Measurements from ENCODE around the gene SMTNL2. TPM values are rescaled to one million over a fixed set of nuclear protein-coding genes. Genes with fewer than 3 reads are reported as not detected.

SMTNL2 gene
- 40.4 TPM for total RNA-seq
- long read RNA-seq, transcript SMTNL2-201 (8 exons, 1,919 nt), result minor isoform, 9 of 116 reads
- long read RNA-seq, transcript SMTNL2-202 (8 exons, 2,280 nt), result major isoform, 37 of 116 reads
- long read RNA-seq, partial matches to known transcripts, result 10 of 116 reads
- long read RNA-seq, other reads (novel, unspliced or antisense), result 60 of 116 reads

DNA sequence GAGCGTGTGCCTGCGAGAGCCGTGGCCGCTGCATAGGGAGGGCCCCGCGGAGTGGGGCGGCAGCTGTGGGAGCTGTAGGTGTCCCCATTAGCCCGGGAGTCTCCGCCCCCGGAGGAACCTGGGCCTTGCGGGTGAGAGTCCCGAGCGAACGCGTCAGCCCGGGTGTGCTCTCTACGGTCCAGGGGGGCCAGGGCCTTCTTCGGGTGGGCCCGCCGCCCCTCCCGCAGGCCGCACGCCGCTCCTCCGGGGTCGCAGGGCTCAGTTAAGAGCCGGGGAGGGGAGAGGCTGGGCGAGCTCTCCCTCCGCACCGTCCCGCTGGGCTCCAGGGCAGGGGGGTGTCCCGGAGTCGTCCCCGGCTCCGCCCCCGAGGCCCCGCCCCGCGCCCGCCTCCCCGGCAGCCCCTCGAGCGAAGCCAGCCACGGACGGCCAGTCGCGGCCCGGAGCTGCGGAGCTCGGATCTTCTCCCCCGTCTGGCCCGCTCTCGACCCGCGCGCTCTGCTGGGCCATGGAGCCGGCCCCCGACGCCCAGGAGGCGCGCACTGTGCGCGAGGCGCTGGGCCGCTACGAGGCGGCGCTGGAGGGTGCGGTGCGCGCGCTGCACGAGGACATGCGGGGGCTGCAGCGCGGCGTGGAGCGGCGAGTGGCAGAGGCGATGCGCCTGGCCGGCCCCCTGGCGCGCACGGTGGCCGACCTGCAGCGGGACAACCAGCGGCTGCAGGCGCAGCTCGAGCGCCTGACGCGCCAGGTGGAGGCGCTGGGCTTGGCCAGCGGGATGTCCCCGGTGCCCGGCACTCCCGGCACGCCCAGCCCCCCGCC is at the start of gene SMTNL2:
Gene SMTNL2 (plus strand): TSS at position 429 of the 816 bp plus-strand sequence. CDS start 77 bp downstream, at position 506.
- intact Hi-C loops (cut with DNase I), result no loop called here
- ATAC-seq (ENCODE audit: poor library complexity), result peak; percentile 87
- peak; percentile 82 for DNase-seq

DNA sequence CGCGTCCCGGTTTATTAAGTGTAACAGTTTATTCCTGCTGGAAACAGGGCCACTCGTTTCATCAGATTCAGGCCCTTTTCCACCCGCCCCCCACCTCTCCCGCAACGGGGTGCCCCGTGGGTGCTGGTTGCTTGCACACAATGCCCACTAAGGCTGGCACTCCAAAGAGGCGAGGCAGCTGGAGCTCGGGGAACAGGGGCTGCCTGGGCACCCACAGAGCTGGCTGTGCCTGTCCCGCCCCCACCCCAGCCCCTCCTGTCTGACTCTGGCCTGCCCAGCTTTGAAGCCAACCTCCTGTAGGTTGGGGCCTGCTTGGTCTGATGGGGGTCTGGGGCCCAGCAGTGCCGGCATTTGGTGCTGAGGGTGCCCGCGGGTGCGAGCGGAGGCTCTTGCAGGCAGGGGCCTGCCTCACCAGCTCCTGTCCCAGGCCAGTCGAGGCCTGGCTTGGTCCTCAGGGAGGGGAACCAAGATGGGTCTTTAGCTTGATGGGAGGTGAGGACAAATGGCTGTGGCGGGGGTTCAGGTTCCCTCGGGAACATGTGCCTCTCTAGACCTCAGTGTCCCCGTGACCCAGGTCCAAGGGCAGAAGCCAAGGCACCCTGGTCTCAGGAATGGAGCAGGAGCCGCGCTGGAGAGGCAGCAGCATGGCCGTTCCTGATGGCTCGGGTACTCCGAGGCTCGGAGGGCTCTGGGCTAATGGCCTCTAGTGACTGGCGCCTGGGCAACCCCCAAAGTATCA is 49.2 kb upstream of the SMTNL2 start:
- no peak for ATAC-seq (ENCODE audit: poor library complexity)
- DNase-seq, result no peak
- intact Hi-C loops (cut with DNase I), result loop anchor here (5.0 kb wide), 1 partner anchor 113 kb away; no protein-coding TSS in a partner anchor

DNA sequence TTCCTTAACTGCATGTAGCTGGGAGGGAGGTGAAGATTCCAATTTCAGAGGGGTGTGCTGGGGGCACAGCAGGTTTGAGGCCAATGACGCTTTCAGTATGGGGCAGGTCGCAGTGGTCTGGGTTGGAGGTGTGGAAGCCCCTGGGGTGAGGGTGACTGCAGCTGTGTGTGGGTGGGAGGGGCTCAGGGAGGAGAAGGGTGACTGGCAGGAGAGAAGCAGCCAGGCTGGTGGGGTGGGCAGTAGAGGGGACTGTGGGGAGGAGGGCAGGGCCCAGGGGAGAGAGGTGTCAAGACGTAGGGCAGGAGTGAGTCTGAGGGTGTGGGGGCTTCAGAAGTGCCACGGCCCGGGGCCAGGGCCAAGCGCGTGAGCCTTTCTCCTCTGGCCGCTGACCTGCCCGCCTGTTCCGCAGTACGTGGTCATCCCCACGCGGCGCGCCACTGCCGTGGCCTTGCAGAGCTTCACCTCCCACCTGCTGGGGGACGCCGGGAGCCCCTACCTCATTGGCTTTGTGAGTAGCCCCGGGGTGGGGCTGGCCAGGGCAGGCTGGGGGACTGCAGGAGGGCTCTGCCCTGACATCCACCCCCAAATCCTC is 48.6 kb upstream of the SMTNL2 start:
- no peak for ATAC-seq (ENCODE audit: poor library complexity)
- DNase-seq, result peak; percentile 40
- intact Hi-C loops (cut with DNase I), result loop anchor here (5.0 kb wide), 1 partner anchor 113 kb away; no protein-coding TSS in a partner anchor

DNA sequence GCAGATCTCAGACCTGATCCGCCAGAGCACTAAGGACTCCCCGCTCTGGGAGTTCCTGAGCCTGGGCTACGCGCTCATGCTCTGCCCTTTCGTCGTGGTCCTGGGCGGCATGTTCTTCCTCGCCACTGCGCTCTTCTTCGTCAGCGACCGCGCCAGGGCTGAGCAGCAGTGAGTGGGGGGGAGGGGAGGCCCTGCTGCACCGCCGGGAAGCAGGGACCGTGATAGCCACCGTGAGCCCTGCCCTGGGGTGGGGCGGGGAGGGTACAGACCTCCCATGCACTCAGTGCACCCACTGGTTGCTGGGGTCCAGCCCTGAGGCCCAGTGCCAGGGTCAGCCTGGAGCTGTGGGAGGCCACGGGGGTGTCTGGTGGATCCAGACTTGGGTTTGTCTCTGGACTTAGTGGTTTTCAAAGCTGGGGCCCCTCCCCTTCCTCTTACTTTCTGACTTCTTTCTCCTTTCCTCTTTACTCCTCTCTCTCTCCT is 48.0 kb upstream of the SMTNL2 start:
- DNase-seq (peak; percentile 48), ATAC-seq (ENCODE audit: poor library complexity) (peak; percentile 20)
- intact Hi-C loops (cut with DNase I), result loop anchor here (5.0 kb wide), 1 partner anchor 114 kb away; no protein-coding TSS in a partner anchor

DNA sequence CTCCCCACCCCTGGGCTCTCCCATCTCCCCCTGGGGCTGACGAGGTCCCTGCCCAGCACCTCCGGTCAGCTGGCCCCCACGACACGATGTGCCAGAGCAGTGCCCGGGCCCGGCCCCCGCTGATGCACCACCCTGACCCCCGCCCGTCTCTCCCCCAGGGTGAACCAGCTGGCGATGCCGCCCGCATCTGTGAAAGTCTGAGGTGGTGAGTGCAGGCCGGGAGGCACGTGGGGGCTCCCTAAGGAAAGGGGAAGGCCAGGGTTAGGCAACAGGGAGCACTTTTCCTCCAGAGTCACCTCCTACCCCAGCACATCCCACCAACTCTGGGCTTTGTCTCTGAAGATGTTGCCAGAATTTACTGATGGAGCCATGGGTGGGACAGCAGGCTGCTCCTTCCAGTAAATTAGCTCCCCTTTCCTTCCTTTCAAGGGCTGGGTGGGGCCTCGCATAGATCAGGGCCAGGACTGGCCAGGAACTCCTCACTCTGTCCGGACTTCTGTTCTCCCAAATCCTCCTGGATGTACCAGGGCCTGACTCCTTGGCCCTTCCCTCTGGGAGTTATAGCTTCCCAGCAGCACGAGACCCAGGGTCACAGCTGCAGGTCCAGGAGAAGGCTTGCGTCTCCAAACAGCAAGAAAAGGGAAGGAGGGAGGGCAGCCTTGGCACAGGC is 47.5 kb upstream of the SMTNL2 start:
- peak; percentile 65 for DNase-seq
- intact Hi-C loops (cut with DNase I), result loop anchor here (5.0 kb wide), 1 partner anchor 115 kb away; no protein-coding TSS in a partner anchor

DNA sequence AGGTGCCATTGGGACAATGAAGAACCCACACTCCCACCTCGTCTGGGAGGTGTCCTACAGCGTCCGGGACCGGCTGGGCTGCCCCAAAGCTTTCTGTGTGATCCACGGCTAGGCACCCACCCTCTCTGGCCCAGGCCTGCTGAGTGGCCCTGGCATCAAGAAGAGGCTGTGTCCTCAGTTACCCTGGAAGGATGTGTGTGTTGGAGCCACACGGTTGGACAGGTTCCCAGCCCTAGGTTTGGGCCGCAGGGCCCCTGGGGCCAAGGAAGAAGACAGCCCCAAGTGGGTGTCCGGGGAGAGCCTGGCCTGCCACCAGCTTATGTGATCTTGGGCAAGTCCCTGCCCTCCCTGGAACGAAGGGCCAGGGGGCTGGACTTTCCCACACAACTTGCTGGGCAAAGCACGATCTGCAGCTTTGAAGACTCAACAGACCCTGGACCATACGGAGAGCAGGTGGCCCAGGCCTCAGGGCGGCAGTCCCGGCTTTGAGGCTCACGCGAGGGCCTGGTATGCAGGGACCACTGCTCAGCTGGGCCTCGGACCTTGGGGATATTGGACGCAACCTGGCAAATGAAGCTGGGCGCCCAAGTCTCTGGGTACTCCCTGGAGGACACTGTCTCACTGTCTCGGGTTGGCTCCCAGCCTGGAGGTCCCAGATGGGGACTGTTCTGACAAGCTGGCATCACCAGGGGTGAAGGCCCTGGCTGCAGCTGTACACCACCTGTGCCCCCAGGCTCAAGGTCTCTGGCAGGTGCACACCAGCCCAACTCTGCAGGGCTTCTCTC is 46.7 kb upstream of the SMTNL2 start:
- intact Hi-C loops (cut with DNase I), result loop anchor here (5.0 kb wide), 1 partner anchor 115 kb away; no protein-coding TSS in a partner anchor
- ATAC-seq (ENCODE audit: poor library complexity), result peak; percentile 28
- no peak for DNase-seq

More for the DNA sequence above, 47.5 kb upstream of the SMTNL2 start:
- peak; percentile 41 for ATAC-seq (ENCODE audit: poor library complexity)

DNA sequence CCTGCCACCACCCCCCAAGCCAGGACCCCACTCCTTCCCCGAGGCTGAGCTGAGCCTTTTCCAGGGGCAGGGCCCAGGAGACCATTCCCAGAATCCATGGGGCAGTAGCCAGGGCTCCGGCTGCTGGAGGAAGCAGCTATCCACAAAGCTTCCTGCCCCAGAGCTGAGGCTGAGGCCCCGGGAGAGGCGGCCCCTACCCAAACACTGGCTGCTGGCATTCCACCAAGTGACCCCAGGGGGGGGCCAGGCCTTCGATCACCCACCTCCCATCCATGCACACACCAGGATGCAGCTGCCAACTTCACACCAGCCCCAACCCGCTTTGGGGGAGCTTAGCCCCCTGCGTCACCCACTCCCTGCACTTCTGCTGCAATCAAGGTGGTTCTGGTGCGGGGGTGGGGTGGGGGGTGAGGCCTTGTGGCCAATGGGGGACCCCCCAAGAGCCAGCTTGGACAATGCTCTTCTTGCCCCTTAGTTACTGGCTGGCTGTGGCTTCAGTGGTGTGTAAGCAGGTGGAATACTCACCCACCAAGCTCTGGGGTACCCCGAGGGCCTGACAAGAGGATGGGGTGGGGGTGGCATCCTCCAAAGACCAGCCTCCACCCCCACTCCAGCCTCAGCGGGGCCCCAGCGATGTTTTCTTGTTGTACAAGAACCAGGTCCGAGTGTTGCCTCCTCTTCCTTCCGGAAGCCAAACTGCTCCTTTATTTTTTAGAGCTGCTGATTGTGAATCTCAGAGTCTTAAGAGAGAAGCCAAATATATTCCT is 45.9 kb upstream of the SMTNL2 start:
- peak; percentile 56 for DNase-seq
- intact Hi-C loops (cut with DNase I), result loop anchor here (5.0 kb wide), 1 partner anchor 116 kb away; no protein-coding TSS in a partner anchor
- ATAC-seq (ENCODE audit: poor library complexity), result no peak

DNA sequence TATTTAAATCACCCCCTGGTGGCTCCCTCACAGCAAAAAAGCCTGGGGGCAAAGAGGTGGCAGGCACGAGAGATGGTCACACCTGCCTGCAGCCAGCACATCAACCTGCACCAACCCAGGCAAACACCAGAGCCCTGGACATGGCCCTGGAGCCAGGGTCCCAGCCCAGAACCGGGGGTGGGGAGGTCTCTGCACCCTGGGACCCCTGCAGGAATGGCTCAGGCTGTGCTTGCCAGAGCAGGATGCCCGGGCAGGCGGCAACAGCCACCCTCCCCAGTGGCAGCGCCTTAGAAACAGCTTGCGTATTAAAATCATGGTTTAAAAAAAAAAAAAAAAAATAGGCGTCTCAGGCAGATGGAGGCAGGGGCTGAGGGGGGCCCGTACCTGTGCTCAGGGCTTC is 45.3 kb upstream of the SMTNL2 start:
- ATAC-seq (ENCODE audit: poor library complexity) (no peak), DNase-seq (no peak)
- intact Hi-C loops (cut with DNase I), result loop anchor here (5.0 kb wide), 1 partner anchor 117 kb away; no protein-coding TSS in a partner anchor

DNA sequence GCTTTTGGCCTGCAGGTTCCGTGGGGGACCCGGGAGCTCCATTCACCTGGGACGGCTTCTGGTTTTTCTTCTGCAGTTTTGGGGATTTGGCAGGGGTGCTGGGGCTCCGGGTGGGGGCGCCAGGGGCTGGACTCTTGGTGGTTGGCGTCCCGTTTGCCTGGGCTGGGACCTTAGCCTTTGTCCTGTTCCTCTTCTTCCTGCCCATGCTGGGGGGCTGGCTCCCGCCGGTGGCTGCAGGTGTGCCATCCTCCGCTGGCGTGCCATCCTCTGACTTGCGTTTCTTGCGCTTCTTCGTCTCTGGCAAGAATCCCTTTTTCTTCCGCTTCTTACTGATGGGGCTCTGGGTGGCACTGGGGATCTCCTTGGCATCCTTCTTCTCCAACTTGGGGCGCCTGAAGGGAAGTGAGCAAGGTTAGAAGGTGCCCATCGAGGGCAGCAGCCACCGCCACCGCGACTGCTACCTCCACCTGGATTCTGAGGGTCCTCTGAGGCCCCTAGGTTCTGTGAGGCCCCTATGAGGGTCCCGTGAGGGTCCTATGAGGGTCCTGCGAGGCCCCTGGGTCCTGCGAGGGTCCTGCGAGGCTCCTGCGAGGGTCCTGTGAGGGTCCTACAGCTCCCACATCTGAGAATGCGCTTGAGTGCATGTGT is 44.6 kb upstream of the SMTNL2 start:
- DNase-seq, result no peak
- intact Hi-C loops (cut with DNase I), result loop anchor here (5.0 kb wide), 1 partner anchor 117 kb away; no protein-coding TSS in a partner anchor
- no peak for ATAC-seq (ENCODE audit: poor library complexity)

DNA sequence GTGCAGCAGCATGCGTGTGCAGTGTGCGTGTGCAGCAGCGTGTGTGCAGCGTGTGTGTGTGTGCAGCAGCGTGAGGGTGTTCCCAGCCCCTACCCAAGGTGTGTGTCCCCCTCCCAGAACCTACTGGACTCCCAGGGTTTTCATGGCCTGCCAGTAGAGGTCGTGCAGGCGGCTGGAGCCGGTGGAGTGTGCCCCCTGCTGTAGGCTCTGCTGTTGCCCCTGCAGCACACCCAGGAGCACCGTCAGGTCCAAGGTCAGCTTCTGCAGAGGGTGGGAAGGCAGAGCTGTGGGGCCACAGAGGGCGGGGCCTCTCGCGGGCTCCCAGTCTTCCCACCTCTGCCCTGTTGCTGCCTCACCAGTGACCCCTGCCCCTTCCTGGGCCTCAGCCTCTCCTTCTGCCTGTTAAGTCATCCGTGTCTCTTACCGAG is 44.1 kb upstream of the SMTNL2 start:
- DNase-seq (no peak), ATAC-seq (ENCODE audit: poor library complexity) (no peak)
- intact Hi-C loops (cut with DNase I), result no loop called here

DNA sequence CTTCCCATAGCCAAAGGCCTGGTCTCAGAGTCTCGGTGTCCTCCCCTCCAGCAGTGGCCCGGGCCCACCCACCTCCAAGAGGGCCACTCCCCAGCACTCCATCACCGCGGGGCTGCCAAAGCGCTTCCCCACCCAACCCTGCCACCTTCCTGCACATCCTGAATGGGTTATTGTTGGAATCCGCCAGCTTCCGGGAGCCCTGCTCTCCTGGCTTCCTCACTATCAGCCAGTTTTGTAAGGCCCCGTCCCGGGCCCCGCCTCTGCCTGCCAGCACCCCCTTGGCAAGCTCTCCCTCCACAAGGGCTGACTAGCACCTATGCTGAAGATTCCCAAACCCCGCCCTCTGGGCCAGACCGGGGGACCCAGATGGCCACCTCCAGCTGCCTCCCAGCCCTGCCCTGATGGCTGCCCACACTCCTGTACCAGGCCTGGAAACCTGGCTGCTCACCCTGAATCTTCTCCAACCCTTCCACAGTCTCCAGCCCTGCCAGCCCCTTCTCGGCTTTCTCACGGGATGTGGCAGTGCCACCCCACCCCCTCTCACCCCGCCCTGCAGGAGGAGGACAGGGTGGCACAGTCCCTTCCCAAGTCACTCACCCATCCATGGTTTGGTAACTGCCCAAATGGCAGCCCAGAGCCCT is 43.5 kb upstream of the SMTNL2 start:
- DNase-seq, result peak; percentile 65
- intact Hi-C loops (cut with DNase I), result no loop called here

DNA sequence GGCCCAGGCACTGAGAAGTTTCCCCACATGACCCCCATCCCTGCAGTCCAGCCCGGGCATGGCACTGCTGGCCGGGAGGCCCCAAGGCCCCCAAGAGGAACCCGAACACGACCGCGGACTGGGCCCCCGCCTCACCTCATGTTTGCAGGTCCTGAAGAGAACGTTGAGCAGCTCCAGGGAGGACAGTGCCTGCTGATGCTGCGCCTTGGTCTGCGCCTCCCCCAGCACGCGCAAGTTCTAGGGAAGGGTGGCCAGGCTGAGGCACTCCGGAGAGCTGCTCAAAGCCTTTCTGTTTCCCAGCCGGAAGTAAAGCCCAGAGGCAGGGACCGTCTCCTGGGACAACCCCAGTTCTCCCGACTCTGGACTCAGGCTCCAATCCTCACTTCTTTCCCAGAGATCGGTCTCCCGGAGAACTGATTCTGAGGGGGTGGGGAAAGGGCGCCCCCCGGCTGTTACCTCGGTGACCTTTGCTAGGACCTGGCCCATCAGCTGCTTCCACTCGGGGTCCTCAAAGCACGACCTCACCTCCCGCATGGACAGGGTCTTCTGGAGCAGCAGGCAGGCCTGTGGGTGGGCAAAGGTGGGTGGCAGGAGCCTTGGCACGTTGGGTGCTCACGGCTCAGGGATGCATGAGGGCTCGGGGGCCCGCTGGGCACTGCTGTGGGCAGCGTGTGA is 42.9 kb upstream of the SMTNL2 start:
- intact Hi-C loops (cut with DNase I), result no loop called here
- no peak for DNase-seq
- no peak for ATAC-seq (ENCODE audit: poor library complexity)

More for the DNA sequence above, 43.5 kb upstream of the SMTNL2 start:
- ATAC-seq (ENCODE audit: poor library complexity), result no peak

DNA sequence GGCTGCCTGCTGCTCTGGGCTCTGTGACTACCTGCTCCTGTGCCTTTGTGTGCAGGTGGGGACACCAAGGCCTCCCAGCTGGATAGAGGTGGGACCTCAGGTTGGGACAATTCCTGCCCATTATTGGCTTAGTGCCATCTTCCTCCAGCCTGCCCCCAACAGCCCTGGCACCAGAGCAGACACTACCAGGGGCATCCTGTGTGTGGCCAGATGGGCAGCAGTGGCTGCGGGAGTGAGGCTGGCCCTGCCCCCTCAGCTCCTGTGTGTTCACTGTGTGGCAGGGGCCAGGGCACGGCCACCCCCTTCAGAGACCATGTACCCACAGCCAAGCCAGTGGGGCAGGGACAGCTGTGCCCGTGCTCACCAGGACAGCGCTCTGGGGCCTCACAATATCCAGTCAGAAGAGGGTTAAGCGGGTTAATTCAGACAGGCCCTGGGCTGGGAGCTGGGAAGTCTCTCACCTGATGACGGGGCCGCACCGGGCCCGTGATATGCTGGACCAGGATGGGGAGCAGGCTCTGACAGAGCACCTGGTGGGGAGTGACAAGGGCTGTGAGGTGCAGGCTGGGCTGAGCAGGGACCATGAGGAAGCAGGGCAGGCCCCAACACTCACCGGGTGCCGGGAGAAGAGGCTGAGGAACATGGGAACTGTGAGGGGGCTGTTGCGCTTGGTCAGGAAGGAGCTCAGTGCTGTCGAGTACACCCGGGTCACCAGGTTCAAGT is 42.2 kb upstream of the SMTNL2 start:
- ATAC-seq (ENCODE audit: poor library complexity) (no peak), DNase-seq (no peak)
- intact Hi-C loops (cut with DNase I), result no loop called here

DNA sequence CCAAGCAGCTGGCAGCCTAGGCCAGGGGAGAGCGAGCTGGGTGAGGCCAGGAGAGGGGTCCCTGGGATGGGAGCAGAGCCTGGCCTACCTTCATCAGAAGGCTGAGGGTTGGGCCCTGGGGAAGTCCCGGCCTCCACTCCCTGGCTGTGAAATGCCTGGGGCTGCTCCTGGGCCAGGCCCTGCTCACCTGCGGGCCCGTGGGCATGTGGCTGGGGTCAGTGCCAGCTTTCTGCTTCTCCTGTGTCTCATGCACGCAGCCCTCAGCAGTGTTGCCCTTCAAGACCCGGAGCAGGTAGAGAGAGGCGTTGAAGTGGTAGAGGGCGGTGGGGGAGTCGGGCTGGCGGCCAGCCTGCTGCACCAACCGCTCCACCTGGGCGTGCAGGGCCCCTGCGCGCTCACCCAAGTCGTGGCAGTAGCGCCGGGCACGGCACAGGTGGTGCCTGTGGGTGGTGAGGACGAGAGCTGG is 41.6 kb upstream of the SMTNL2 start:
- no peak for ATAC-seq (ENCODE audit: poor library complexity)
- no peak for DNase-seq
- intact Hi-C loops (cut with DNase I), result no loop called here
